Measurements from ENCODE around the gene SLC11A2. TPM values are rescaled to one million over a fixed set of nuclear protein-coding genes. Genes with fewer than 3 reads are reported as not detected.

The SLC11A2 gene
- total and polyA plus RNA-seq, 9 of the 15 experiments (the other 6 are each of a cell fraction or from before 2014, with no cell fraction given) = 21.1 to 54.0 (median 32.9) TPM

- DNase-seq (ENCODE audit: extremely low read depth in 1 of 4, low spot score in 3 of 4) (no peak), ATAC-seq (no peak), FAIRE-seq (no peak)
- 94% methylated on average over 3 of the region's 3 CpGs for WGBS (ENCODE audit: insufficient coverage, low coverage, missing lambda C conversion rate)
- BruUV-seq (replicated peaks) = no TSS peak
- no peak overlapping the region for H3K4me2 ChIP-seq (ENCODE audit: insufficient read depth, low read length)
- H3K4me3 ChIP-seq = no peak overlapping the region
- in situ Hi-C loops (cut with MboI) = no loop called here
- no peak overlapping the region for H2AFZ ChIP-seq (ENCODE audit: low read depth, low read length)
- POLR2A ChIA-PET = interaction anchor here (1.0 to 1.5 kb wide), 3 partner anchors 9 to 20 kb away, joined by 3 to 4 read pairs (median 3); partner anchors contain the start of gene SLC11A2
- H3K27ac ChIP-seq (ENCODE audit: extremely low read depth, low read depth, low read length) = no peak overlapping the region
- no peaks in the 10 kb centered on the region for H3K9me1 ChIP-seq (ENCODE audit: control insufficient read depth, insufficient read depth, low read length)
- intact Hi-C loops (cut with micrococcal nuclease) = no loop called here
- H3K4me1 ChIP-seq (replicated peaks in 1 of 2; ENCODE audit: control insufficient read depth in 2 of 2, insufficient read depth in 2 of 2, low read length in 2 of 2) = peaks cover 5 to 6% of the 10 kb centered on the region in 2 experiments; a peak in 3 of 5 replicates
- H3K27me3 ChIP-seq (ENCODE audit: control insufficient read depth in 2 of 2, insufficient read depth in 2 of 2, low read length in 2 of 2) = no peaks in the 10 kb centered on the region
- no peaks in the 10 kb centered on the region for H3K9me3 ChIP-seq (replicated peaks; ENCODE audit: control insufficient read depth, insufficient read depth, low read depth, low read length)
- H4K20me1 ChIP-seq (replicated peaks; ENCODE audit: control insufficient read depth, insufficient read depth, low read length) = no peaks in the 10 kb centered on the region
- no peak overlapping the region for H3K9ac ChIP-seq (ENCODE audit: insufficient read depth in 1 of 2, low read depth in 2 of 2, low read length in 2 of 2)
- CTCF ChIA-PET (ENCODE audit: low intra/inter-chr PET ratio) = no interaction called here
- H3K79me2 ChIP-seq (ENCODE audit: control insufficient read depth, insufficient read depth, low read length) = peaks cover 15% of the 10 kb centered on the region
- peaks cover 56% of the 10 kb centered on the region for H3K36me3 ChIP-seq (ENCODE audit: control insufficient read depth, insufficient read depth, low read length)
- TF ChIP-seq HDAC8 (tag; IDR thresholded peaks at IDR 0.05) = no peak
- no peak for TF ChIP-seq ERF (CRISPR knock-in tag; IDR thresholded peaks at IDR 0.05)
- no peak for TF ChIP-seq SAP30 (IDR thresholded peaks at IDR 0.05; ENCODE audit: borderline replicate concordance, insufficient read depth, low read depth, low read length, poor library complexity, severe bottlenecking)
- TF ChIP-seq HNRNPK (IDR thresholded peaks at IDR 0.05; ENCODE audit: low read depth, low read length, poor library complexity, severe bottlenecking) = no peak
- TF ChIP-seq ZNF655 (CRISPR knock-in tag; IDR thresholded peaks at IDR 0.05) = no peak
- no peak for TF ChIP-seq RBM25 (IDR thresholded peaks at IDR 0.05; ENCODE audit: low read depth, low read length, severe bottlenecking)
- TF ChIP-seq KAT8 (IDR thresholded peaks at IDR 0.05; ENCODE audit: low read depth) = no peak
- no peak for TF ChIP-seq DIDO1 (tag; IDR thresholded peaks at IDR 0.05; ENCODE audit: low read depth)
- no peak for TF ChIP-seq NFXL1 (CRISPR knock-in tag; IDR thresholded peaks at IDR 0.05)
Measured at GRCh38 chr12:51005671-51006070, 20.5 kb downstream of the SLC11A2 start.
